Testis (tissue), 3 donors: ENCODE measurements around the gene NUBPL. TPM values are rescaled to one million over a fixed set of nuclear protein-coding genes. Genes with fewer than 3 reads are reported as not detected.

Source experiments
- DNase-seq: peaks from one replicate; pipeline ENCODE4 v3.0.0-alpha.2; 2019
- H3K27ac ChIP-seq, 2 donors: fragments of 200-600 bp; sonication (generic); one replicate each; pipeline ENCODE4 v1.5.1; 2019
- H3K27me3 ChIP-seq: fragments of 200-600 bp; sonication (generic); one replicate; pipeline ENCODE4 v1.5.1; 2019
- H3K36me3 ChIP-seq: fragments of 200-600 bp; sonication (generic); one replicate; pipeline ENCODE4 v1.5.1; 2017; ENCODE audit warnings: low read depth; ENCODE audit errors: missing control alignments
- H3K4me1 ChIP-seq: fragments of 200-600 bp; sonication (generic); one replicate; pipeline ENCODE4 v1.5.1; 2019
- H3K4me3 ChIP-seq, 2 donors: fragments of 200-600 bp; sonication (generic); one replicate each; pipeline ENCODE4 v1.5.1; 2017 to 2019
- H3K9me3 ChIP-seq: fragments of 200-600 bp; sonication (generic); one replicate; pipeline ENCODE4 v1.5.1; 2017
- POLR2A ChIP-seq: fragments of 450-650 bp; IDR thresholded peaks from one replicate; pipeline ENCODE4 v1.6.1; 2017; ENCODE audit warnings: antibody characterized with exemption, mild to moderate bottlenecking, moderate library complexity
- WGBS, 2 donors: methylation state at CpG; one replicate each; pipeline ENCODE4 v1.1.5; 2018; 5-methylcytosine and 5-hydroxymethylcytosine counted together
- intact Hi-C: fragments of 100-400 bp; cut with DNase I; formaldehyde crosslinking; loops from one replicate; pipeline ENCODE4 v1.15.1; 2023; ENCODE audit warnings: low total_unique reads
- polyA plus RNA-seq: library from polyadenylated mRNA; stranded (reverse); fragments of 350-450 nt; fragmentation: Illumina TruSeq; extraction: RNeasy Lipid Tissue Mini Kit (QIAGEN cat#74804); gene quantifications from one replicate; pipeline ENCODE4 v1.2.3, GENCODE V29; 2014; ENCODE audit warnings: low read depth, low replicate concordance; ENCODE audit not compliant: insufficient read depth
- total RNA-seq, 2 donors: library from RNA; depleted of rRNA; stranded (reverse); fragments of >200 nt; gene quantifications; one replicate each; pipeline ENCODE4 v1.2.3, GENCODE V29; 2016
- TF ChIP-seq, protein P1 (sequence below), 3 experiments: fragments of 450-650 bp in 2 of 3; fragments of 200-600 bp in 1 of 3; sonication (generic) in 1 of 3; IDR thresholded peaks; one replicate each; pipeline ENCODE4 v1.5.1; 2016 to 2019; ENCODE audit warnings: antibody characterized with exemption in 3 of 3, mild to moderate bottlenecking in 2 of 3, moderate library complexity in 1 of 3

NUBPL gene
- total and polyA plus RNA-seq, 3 donors from 2014 or later: 7.8 to 25.0 (median 19.8) TPM

DNA sequence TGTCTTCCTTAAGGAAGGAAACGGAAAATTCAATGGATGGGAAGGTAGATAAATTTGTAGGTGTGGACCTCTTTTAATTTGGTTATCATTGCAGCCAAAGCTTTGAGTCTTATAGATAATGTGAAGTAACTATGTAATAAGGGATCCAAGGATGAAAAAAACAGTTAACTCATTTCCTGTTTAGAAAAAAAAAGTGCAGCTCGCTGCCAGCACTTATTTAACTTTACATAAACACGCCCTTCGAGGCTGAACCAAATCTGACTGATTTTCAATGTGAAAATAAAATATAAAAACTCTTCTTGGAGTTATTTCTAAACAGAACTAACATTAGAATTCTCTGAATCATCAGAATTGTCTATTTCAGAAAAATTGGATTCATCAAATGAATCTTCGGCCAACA, 7.0 kb downstream of the NUBPL start:
- WGBS, 2 donors: 75 to 79% methylated on average over 5 of the region's 5 CpGs
- H3K27me3 ChIP-seq: no peaks in the 10 kb centered on the region
- no peaks in the 10 kb centered on the region for H3K36me3 ChIP-seq
- H3K27ac ChIP-seq: no peak overlapping the region
- intact Hi-C loops: no loop called here
- TF ChIP-seq, protein P1, sequence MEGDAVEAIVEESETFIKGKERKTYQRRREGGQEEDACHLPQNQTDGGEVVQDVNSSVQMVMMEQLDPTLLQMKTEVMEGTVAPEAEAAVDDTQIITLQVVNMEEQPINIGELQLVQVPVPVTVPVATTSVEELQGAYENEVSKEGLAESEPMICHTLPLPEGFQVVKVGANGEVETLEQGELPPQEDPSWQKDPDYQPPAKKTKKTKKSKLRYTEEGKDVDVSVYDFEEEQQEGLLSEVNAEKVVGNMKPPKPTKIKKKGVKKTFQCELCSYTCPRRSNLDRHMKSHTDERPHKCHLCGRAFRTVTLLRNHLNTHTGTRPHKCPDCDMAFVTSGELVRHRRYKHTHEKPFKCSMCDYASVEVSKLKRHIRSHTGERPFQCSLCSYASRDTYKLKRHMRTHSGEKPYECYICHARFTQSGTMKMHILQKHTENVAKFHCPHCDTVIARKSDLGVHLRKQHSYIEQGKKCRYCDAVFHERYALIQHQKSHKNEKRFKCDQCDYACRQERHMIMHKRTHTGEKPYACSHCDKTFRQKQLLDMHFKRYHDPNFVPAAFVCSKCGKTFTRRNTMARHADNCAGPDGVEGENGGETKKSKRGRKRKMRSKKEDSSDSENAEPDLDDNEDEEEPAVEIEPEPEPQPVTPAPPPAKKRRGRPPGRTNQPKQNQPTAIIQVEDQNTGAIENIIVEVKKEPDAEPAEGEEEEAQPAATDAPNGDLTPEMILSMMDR (IDR thresholded peaks at IDR 0.05): no peak
- TF ChIP-seq POLR2A: no peak
- no peak overlapping the region for H3K4me3 ChIP-seq
- no peaks in the 10 kb centered on the region for H3K4me1 ChIP-seq
- H3K9me3 ChIP-seq: no peaks in the 10 kb centered on the region
- no peak for DNase-seq

DNA sequence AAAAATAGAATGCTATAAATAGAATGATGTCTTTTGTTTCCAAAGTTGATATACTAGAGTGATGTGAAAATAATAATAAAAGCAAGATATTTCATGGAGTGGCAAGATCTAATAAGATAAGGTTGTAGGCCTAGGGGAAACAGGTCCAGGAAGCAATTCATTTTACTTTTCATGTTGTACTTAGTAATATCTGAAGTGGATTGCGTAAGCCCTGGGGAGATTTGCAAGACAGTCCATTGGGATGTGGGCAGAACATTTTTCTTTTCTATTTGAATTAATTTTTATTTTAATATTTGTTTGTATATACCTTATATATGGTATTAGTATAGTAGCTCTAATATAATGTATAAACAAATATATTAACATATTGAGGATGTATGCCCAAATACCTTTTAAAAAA, 7.5 kb downstream of the NUBPL start:
- H3K36me3 ChIP-seq: no peaks in the 10 kb centered on the region
- H3K9me3 ChIP-seq: no peaks in the 10 kb centered on the region
- no peaks in the 10 kb centered on the region for H3K4me1 ChIP-seq
- TF ChIP-seq, protein P1 (IDR thresholded peaks at IDR 0.05): no peak
- TF ChIP-seq POLR2A: no peak
- no peak for DNase-seq
- H3K27me3 ChIP-seq: no peaks in the 10 kb centered on the region
- WGBS, 2 donors: 88 to 90% methylated on average over 1 of the region's 1 CpG
- intact Hi-C loops: no loop called here
- no peak overlapping the region for H3K27ac ChIP-seq
- no peak overlapping the region for H3K4me3 ChIP-seq

DNA sequence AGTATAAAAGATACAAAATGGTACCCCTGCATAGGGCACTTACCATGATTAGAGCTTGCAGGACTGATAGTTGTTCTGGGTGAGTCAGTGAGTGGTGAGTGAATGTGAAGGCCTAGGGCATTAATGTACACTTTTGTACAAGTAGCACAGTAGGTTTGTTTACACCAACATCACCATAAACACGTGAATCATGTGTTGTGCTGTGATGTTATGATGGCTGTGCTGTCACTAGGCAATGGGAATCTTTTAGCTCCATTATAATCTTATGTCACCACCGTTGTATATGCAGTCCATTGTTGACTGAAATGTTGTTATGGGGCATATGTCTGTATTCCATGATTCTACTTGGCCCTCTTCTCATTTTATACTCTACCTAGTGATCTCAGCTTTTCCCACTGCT, 11.8 kb downstream of the NUBPL start:
- Histone ChIP-seq H3K27me3 (no peaks in the 10 kb centered on the region), H3K36me3 (no peaks in the 10 kb centered on the region), H3K4me1 (no peaks in the 10 kb centered on the region), H3K27ac (no peak overlapping the region), H3K9me3 (no peaks in the 10 kb centered on the region), H3K4me3 (no peak overlapping the region)
- WGBS, 2 donors: 96 to 100% methylated on average over 2 of the region's 2 CpGs
- TF ChIP-seq, protein P1 (IDR thresholded peaks at IDR 0.05): no peak
- no peak for TF ChIP-seq POLR2A
- no peak for DNase-seq
- intact Hi-C loops: no loop called here

DNA sequence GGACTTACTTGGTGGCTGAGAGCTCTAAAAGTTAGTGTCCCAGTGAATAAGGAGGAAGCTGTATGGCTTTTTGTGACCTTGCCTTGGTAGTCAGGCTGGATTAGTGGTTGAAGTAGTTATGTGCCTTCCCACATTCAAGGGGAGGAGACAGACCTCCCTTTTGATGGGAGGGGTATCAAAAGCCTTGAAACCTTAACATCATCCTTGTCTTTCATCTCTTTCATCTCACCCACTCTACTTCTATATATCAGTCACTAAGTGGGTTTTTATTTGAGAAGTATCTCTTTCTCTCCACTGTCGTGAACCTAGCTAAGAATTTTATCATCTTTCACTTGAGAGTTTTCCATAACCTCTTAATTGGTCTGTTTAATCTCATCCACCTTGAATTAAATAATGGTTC, 15.7 kb downstream of the NUBPL start:
- intact Hi-C loops: no loop called here
- 82 to 100% methylated on average over 1 of the region's 1 CpG for WGBS, 2 donors
- Histone ChIP-seq H3K4me3 (no peak overlapping the region), H3K27me3 (no peaks in the 10 kb centered on the region), H3K36me3 (no peaks in the 10 kb centered on the region), H3K27ac (no peak overlapping the region), H3K4me1 (peaks cover 6% of the 10 kb centered on the region), H3K9me3 (no peaks in the 10 kb centered on the region)
- DNase-seq: no peak
- no peak for TF ChIP-seq POLR2A
- TF ChIP-seq, protein P1 (IDR thresholded peaks at IDR 0.05): no peak

DNA sequence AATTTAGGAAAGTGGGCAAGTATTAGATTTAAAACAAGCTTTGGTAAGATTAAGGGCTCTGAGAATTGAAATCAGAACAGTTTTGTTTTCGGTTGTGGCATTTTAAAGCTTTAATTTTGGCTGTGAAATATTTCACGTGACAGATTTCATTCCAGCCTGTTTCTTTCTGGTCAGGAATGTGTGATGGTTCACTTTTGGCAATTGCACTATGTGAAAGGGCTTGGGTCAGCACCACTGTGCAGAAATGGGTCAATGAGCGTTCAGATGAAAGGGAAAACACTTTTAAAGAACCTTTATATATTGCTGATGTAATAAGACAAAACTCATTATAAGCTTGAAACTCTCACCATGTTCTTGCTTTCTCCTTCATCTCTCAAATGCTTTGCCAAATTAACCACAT, 17.1 kb downstream of the NUBPL start:
- no peak for TF ChIP-seq POLR2A
- TF ChIP-seq, protein P1 (IDR thresholded peaks at IDR 0.05): no peak
- no peak overlapping the region for H3K4me3 ChIP-seq
- intact Hi-C loops: no loop called here

More for the DNA sequence above, 17.1 kb downstream of the NUBPL start:
- H3K36me3 ChIP-seq: no peaks in the 10 kb centered on the region
- H3K9me3 ChIP-seq: no peaks in the 10 kb centered on the region
- peaks cover 6% of the 10 kb centered on the region for H3K4me1 ChIP-seq
- WGBS, 2 donors: 33 to 44% methylated on average over 3 of the region's 3 CpGs
- no peak for DNase-seq
- H3K27me3 ChIP-seq: no peaks in the 10 kb centered on the region
- H3K27ac ChIP-seq: no peak overlapping the region
